HG02798 (cell line): Measurements from ENCODE around the gene POLR2E.

Source experiments
- ATAC-seq: cut with Tn5 transposase; IDR thresholded peaks from one replicate; pipeline ENCODE4 v1.9.1; 2021; ENCODE audit warnings: mild to moderate bottlenecking; ENCODE audit not compliant: unreplicated experiment, poor library complexity

Gene POLR2E

GRCh38 chr19:1068009-1069001 is 26.9 kb downstream of the POLR2E start:
- no peak for ATAC-seq

- ATAC-seq: peak; percentile 15
These were observed 27.7 kb downstream of the POLR2E start for GRCh38 chr19:1067341-1067957.

- peak; percentile 41 for ATAC-seq
These were observed 28.3 kb downstream of the POLR2E start, which contains the start of gene ARHGAP45 for GRCh38 chr19:1066748-1067340. TSS of gene ARHGAP45 (plus strand) at chr19:1067167. CDS start at chr19:1067406, 239 bp downstream.

GRCh38 chr19:1066251-1066747 is 28.9 kb downstream of the POLR2E start:
- ATAC-seq: no peak

GRCh38 chr19:1065606-1066109 is 29.5 kb downstream of the POLR2E start:
- ATAC-seq: no peak

- no peak for ATAC-seq
These were observed 30.2 kb downstream of the POLR2E start for GRCh38 chr19:1064661-1065605.

- no peak for ATAC-seq
These were observed 31.1 kb downstream of the POLR2E start for GRCh38 chr19:1063909-1064660.

GRCh38 chr19:1063030-1063908 is 31.9 kb downstream of the POLR2E start:
- no peak for ATAC-seq

GRCh38 chr19:1062387-1063029 is 32.7 kb downstream of the POLR2E start:
- no peak for ATAC-seq

- no peak for ATAC-seq
These were observed 33.2 kb downstream of the POLR2E start for GRCh38 chr19:1061987-1062386.

- no peak for ATAC-seq
These were observed 34.5 kb downstream of the POLR2E start for GRCh38 chr19:1060689-1061088.

- no peak for ATAC-seq
These were observed 37.1 kb downstream of the POLR2E start for GRCh38 chr19:1058112-1058511.

- ATAC-seq: no peak
These were observed 37.9 kb downstream of the POLR2E start for GRCh38 chr19:1057176-1057855.

GRCh38 chr19:1055886-1056620 is 39.1 kb downstream of the POLR2E start:
- ATAC-seq: no peak

- ATAC-seq: no peak
These were observed 40.1 kb downstream of the POLR2E start for GRCh38 chr19:1055028-1055425.
